Loucy (cell line): ENCODE measurements around the gene PODNL1.

Experiments used
- EZH2phosphoT487 ChIP-seq: fragments of 200-600 bp; IDR thresholded peaks from 2 replicates; pipeline ENCODE4 v1.6.1; 2018; ENCODE audit warnings: antibody characterized with exemption, mild to moderate bottlenecking, moderate library complexity, borderline replicate concordance
- TF ChIP-seq, protein P1 (sequence below): fragments of 200-600 bp; sonication (generic); conservative IDR thresholded peaks from 2 replicates; pipeline ENCODE4 v1.5.1; 2014; ENCODE audit warnings: mild to moderate bottlenecking, antibody characterized with exemption, low read length

- TF ChIP-seq, protein P1, sequence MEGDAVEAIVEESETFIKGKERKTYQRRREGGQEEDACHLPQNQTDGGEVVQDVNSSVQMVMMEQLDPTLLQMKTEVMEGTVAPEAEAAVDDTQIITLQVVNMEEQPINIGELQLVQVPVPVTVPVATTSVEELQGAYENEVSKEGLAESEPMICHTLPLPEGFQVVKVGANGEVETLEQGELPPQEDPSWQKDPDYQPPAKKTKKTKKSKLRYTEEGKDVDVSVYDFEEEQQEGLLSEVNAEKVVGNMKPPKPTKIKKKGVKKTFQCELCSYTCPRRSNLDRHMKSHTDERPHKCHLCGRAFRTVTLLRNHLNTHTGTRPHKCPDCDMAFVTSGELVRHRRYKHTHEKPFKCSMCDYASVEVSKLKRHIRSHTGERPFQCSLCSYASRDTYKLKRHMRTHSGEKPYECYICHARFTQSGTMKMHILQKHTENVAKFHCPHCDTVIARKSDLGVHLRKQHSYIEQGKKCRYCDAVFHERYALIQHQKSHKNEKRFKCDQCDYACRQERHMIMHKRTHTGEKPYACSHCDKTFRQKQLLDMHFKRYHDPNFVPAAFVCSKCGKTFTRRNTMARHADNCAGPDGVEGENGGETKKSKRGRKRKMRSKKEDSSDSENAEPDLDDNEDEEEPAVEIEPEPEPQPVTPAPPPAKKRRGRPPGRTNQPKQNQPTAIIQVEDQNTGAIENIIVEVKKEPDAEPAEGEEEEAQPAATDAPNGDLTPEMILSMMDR: no peak
- no peak for TF ChIP-seq EZH2phosphoT487
Measured at GRCh38 chr19:13920940-13921747, 17.1 kb downstream of the PODNL1 start.
